GM12891 (cell line): ENCODE results near the gene CREB5.

Source experiments
- PAX5 ChIP-seq: IDR thresholded peaks from 2 replicates; pipeline ENCODE4 v1.6.1; 2011; ENCODE audit warnings: low read length, moderate library complexity, mild to moderate bottlenecking; ENCODE audit not compliant: insufficient read depth, severe bottlenecking
- POLR2A ChIP-seq: IDR thresholded peaks from 2 replicates; pipeline ENCODE4 v1.6.1; 2011; ENCODE audit warnings: low read depth, low read length, control low read depth

DNA sequence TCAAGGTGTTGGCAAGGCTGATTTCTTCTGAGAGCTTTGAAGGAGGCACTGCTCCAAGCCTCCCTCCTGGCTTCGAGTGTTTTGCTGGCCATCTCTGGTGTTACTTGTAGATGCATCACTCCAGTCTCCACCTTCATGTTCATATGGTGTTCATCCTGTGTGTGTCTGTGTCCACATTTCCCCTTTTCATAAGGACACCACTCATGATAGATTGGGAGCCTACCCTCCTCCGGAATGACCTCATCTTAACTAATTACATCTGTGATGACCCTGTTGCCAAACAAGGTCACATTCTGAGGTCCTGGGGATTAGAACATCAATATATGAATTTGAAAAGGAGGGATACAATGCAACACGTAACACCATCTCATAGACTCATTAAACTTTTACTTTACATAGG is 119.0 kb downstream of the CREB5 start:
- TF ChIP-seq PAX5: no peak
- TF ChIP-seq POLR2A: no peak
